Activated CD4-positive, alpha-beta T cell treated with anti-CD3 and anti-CD28 coated beads, Interleukin-10, Interleukin-2, amounts not matched to agents 100 ng/mL and 50 ng/mL, durations not matched to agents 16 hours and 8 hours (primary cell): ENCODE measurements around the gene ADAMTS19.
"Not testable (repeated sequence)": the region's sequence is repeated elsewhere in the genome, so short reads cannot be mapped to it uniquely, and the experiment has no call there.

Experiments used
- DNase-seq: peaks from one replicate; pipeline ENCODE4 v3.0.0-alpha.2; 2020

ADAMTS19 gene, protein sequence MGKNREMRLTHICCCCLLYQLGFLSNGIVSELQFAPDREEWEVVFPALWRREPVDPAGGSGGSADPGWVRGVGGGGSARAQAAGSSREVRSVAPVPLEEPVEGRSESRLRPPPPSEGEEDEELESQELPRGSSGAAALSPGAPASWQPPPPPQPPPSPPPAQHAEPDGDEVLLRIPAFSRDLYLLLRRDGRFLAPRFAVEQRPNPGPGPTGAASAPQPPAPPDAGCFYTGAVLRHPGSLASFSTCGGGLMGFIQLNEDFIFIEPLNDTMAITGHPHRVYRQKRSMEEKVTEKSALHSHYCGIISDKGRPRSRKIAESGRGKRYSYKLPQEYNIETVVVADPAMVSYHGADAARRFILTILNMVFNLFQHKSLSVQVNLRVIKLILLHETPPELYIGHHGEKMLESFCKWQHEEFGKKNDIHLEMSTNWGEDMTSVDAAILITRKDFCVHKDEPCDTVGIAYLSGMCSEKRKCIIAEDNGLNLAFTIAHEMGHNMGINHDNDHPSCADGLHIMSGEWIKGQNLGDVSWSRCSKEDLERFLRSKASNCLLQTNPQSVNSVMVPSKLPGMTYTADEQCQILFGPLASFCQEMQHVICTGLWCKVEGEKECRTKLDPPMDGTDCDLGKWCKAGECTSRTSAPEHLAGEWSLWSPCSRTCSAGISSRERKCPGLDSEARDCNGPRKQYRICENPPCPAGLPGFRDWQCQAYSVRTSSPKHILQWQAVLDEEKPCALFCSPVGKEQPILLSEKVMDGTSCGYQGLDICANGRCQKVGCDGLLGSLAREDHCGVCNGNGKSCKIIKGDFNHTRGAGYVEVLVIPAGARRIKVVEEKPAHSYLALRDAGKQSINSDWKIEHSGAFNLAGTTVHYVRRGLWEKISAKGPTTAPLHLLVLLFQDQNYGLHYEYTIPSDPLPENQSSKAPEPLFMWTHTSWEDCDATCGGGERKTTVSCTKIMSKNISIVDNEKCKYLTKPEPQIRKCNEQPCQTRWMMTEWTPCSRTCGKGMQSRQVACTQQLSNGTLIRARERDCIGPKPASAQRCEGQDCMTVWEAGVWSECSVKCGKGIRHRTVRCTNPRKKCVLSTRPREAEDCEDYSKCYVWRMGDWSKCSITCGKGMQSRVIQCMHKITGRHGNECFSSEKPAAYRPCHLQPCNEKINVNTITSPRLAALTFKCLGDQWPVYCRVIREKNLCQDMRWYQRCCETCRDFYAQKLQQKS

DNA sequence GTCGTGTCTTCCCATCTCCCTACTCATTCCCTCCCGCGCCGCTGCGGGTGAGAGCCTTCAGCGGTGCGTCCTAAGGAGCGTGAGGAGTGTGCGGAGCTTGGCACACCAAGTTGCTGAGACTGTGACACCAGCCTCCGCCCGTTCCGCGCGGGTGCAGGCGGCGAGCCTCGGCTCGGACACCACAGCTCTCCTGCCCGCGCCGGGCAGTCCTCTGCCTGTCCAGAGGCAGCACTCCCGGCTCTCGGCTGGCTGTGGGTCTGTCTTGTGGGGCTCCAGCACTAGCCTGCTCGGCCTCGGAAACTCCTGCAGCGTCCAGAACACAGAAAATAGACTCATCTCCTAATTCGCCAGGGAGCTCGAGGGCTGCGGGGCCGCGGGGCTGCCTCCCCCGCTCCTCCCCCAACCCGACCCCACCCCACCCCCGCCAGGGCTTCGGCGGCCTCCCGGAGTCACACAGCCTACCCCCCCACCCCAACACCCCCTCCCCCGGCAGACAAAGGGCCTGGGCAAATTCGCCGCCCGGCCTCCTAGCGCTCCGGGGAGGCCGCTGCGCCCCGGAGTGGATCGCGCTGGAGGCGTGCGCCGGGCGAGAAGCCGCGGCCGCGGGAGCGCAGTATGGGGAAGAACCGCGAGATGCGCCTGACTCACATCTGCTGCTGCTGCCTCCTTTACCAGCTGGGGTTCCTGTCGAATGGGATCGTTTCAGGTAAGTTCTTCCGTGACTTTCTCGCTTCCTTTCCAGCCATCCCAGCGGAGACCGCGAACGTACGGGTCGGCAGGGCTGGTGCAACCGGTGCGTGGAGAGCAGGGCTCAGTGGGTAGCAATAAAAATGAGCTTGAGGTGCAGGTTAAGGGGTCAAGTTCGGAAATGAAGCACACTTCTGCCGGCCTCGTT is at the start of gene ADAMTS19:
ADAMTS19 (plus strand) TSS at position 522 of the 895 bp plus-strand sequence; CDS start at position 616, 94 bp downstream.
- DNase-seq = peak; percentile 30

DNA sequence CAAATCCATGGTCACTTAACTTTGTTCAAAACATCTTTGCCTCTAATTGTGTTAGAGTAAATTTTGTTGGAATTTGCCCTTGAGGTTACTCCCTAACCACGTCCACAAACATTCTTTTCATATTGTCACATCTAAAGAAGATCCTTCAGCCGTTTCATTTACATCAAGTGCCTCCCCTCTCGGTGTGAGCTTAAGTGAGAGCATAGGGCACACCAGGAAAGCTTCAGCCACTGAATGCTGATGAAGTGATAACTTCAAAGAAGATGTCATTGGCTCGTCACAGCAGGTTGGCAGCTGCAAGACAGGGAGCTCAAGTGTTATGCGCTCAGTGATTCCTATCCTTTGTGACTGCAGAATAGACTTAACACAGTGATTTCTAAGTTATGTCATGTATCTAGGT is 49.6 kb upstream of the ADAMTS19 start:
- DNase-seq = no peak

GRCh38 chr5:129412721-129413120 is 47.4 kb upstream of the ADAMTS19 start:
- no peak for DNase-seq

- no peak for DNase-seq
Observed at GRCh38 chr5:129413570-129413969, 46.5 kb upstream of the ADAMTS19 start.

- DNase-seq = no peak
Observed at GRCh38 chr5:129419292-129419691, 40.8 kb upstream of the ADAMTS19 start.

DNA sequence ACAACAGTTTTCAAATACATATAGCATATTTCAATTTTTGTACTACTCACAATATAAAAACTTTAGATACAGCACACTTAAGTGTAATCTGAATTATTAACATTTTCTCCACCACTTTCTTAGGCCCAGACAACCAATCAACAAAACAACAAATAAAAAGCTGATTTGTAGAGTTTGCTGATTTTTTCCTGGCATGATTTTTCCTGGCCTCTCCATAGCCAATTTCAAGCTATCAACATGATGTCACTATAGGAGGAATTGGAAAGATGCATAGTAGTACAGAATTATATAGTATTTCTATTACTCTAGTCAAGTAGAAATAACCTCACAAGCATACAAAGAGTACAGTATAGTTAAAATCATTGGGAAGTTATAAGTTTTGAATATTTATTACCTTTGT is 35.1 kb upstream of the ADAMTS19 start:
- no peak for DNase-seq

- DNase-seq = no peak
Observed at GRCh38 chr5:129426071-129426470, 34.0 kb upstream of the ADAMTS19 start.

DNA sequence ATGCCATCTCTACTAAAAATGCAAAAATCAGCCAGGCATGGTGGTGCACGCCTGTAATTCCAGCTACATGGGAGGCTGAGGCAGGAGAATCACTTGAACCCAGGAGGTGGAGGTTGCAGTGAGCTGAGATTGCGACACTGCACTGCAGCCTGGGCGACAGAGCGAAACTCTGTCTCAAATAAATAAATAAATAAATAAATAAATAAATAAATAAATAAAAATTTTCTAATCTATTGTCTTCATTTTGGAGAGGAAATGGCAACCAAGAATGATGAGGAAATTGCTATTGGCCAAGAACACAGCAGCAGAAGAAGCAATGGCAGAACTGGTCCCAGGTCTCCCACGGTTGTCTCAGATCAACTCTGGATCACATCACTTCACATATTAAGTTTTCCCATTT is 31.5 kb upstream of the ADAMTS19 start:
- not testable (repeated sequence) for DNase-seq

GRCh38 chr5:129431406-129431805 is 28.7 kb upstream of the ADAMTS19 start:
- no peak for DNase-seq

GRCh38 chr5:129438322-129438721 is 21.8 kb upstream of the ADAMTS19 start:
- no peak for DNase-seq

DNA sequence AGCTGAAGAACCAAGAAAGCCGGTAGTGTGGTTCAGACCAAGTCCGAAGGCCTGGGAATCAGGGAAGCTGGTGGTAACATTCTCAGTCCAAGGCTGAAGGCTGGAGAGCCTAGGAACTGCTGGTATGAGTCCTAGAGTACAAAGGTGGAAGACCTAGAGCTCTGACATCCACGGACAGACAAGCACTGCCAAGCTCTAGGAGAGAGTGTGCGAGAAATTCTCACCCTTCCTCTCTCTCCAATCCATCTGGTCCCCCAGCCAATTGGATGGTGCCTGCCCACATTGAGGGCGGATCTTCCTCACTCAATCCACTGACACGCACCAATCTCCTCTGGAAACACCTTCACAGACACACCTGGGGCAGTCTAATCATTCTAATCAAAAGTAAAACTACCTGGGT is 19.7 kb upstream of the ADAMTS19 start:
- no peak for DNase-seq

DNA sequence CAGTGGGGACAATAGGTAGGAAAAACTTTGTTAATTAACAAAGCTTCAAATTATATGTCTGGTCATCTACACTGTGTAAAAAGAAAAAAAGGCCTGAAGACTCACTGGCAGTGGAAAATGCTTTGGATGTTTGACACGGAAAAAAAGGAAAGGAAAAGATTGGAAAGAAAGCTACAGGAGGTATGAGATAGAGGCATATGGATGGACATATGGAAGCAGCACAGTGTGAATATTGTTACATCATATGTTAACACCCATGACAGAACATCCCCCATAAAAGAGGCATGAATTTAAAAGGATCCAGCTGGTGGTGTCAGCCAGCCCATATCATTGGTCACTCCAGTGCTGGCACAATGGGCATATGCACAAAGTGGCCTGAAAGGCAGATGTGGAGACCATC is 19.0 kb upstream of the ADAMTS19 start:
- no peak for DNase-seq

- DNase-seq = no peak
Observed at GRCh38 chr5:129445379-129445778, 14.7 kb upstream of the ADAMTS19 start.

DNA sequence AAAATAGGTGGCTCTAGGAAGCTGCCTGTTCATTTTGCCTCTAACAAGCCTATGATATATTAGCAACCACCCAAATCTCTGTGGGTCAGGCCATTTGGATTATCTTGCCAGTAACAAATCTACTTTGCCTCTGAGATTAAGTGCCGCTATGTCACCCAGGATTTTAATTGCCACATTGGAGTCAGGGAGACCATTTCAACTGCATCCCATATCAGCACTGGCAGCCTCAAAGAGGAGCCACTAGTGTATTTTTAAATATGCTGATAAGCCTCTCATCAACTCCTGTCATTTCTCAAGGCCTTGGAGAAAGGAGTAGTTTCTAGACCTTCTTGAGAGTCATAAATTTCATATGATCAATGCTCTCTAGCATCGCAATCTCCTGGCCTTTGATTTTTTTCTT is 12.1 kb upstream of the ADAMTS19 start:
- no peak for DNase-seq

DNA sequence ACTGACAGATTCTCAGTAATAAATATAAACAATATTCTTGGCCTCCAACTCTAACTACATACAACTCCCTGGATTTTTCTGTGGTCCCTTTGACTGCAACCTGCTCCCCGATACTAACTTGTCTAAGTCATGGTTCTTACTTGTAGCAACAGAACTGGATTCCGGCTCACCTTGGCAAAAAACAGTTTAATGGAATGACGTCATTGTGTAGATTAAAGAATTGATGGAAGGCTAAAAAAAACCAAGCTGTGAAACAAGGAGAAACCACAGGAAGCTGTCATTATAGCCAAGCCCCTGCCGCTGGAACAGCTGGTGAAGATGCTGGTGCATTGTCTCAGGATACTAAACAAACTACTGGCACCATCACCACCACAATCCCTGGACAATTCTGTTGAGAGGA is 11.4 kb upstream of the ADAMTS19 start:
- DNase-seq = no peak

GRCh38 chr5:129454461-129454860 is 5.6 kb upstream of the ADAMTS19 start:
- DNase-seq = no peak

DNA sequence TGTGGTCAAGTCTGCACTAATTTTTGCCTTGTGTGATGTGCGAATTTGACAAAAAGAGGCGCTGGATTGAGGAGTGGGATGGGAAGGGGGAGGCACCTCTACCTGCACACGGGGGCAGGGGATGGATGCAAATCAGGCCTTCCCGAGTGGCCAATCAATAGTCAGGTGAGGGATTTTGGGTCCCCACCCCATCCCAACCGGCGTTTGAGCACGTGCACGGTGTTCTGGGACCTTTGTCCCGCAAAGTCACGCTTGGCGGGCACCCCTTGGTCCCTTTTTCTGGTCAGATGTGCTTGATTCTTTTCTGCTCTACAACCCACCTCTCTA is 685 bp upstream of the ADAMTS19 start:
- DNase-seq = no peak

DNA sequence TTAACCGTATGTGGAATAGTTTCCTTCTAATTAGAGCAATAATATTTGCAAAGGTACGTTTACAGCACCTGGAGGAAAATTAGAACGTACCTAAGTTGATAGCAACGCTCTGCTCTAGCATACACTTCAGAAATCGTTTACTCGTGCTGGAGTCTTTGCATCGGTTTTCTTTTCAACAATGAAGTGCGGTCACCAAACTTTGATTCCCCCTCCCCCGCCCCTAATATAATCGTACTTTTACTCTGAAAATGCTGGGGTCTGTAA is 506 bp downstream of the ADAMTS19 start:
- DNase-seq = no peak

DNA sequence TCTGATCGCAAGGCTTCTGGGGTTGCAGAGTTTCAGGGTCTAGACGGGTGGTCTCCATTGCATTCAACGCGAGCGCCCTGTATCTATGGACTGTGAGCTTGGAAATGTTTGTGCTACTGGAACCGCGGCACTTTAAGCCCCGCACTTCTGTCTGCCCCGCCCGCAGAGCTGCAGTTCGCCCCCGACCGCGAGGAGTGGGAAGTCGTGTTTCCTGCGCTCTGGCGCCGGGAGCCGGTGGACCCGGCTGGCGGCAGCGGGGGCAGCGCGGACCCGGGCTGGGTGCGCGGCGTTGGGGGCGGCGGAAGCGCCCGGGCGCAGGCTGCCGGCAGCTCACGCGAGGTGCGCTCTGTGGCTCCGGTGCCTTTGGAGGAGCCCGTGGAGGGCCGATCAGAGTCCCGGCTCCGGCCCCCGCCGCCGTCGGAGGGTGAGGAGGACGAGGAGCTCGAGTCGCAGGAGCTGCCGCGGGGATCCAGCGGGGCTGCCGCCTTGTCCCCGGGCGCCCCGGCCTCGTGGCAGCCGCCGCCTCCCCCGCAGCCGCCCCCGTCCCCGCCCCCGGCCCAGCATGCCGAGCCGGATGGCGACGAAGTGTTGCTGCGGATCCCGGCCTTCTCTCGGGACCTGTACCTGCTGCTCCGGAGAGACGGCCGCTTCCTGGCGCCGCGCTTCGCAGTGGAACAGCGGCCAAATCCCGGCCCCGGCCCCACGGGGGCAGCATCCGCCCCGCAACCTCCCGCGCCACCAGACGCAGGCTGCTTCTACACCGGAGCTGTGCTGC is 1.0 kb downstream of the ADAMTS19 start:
- DNase-seq = peak; percentile 37

GRCh38 chr5:129461711-129462332 is 1.7 kb downstream of the ADAMTS19 start:
- DNase-seq = no peak

- DNase-seq = no peak
Observed at GRCh38 chr5:129465776-129466344, 5.8 kb downstream of the ADAMTS19 start.
